Left lung (tissue), 10 donors: ENCODE measurements around the gene PAH. TPM values are rescaled to one million over a fixed set of nuclear protein-coding genes. Genes with fewer than 3 reads are reported as not detected.

Experiments
- ATAC-seq: fragments of 200-7000 bp; cut with Tn5 transposase; one replicate; pipeline ENCODE4 v1.9.1; 2020; ENCODE audit warnings: moderate library complexity
- DNase-seq, 4 donors: peaks; one replicate each; pipeline ENCODE4 v3.0.0-alpha.2; 2013 to 2020
- H3K27ac ChIP-seq, 2 donors: fragments of 200-600 bp; sonication (generic) in 1 of 2; one replicate each; pipeline versions ENCODE4 v1.5.0 to v1.8.0; 2020 to 2021
- H3K27me3 ChIP-seq, 2 donors: fragments of 200-600 bp; sonication (generic) in 1 of 2; one replicate each; pipeline versions ENCODE4 v1.5.0 to v1.8.0; 2020 to 2021
- H3K36me3 ChIP-seq, 2 donors: fragments of 200-600 bp; sonication (generic) in 1 of 2; one replicate each; pipeline versions ENCODE4 v1.5.0 to v1.8.0; 2020 to 2021
- H3K4me1 ChIP-seq, 2 donors: fragments of 200-600 bp; one replicate each; pipeline ENCODE4 v1.8.0; 2021
- H3K4me3 ChIP-seq, 2 donors: fragments of 200-600 bp; sonication (generic) in 1 of 2; one replicate each; pipeline versions ENCODE4 v1.5.0 to v1.8.0; 2020 to 2021; ENCODE audit warnings: mild to moderate bottlenecking in 1 of 2
- H3K9me3 ChIP-seq, 2 donors: fragments of 200-600 bp; sonication (generic) in 1 of 2; one replicate each; pipeline versions ENCODE4 v1.5.0 to v1.8.0; 2020 to 2021
- CTCF ChIP-seq, 2 donors: fragments of 200-600 bp; sonication (generic) in 1 of 2; IDR thresholded peaks; one replicate each; pipeline versions ENCODE4 v1.5.0 to v1.8.0; 2021; ENCODE audit warnings: antibody characterized with exemption in 2 of 2
- intact Hi-C, 2 donors: fragments of 100-400 bp; cut with DNase I; formaldehyde crosslinking; loops; one replicate each; pipeline versions ENCODE4 v1.11.2 to v1.14.2; 2022
- polyA plus RNA-seq, 6 donors: library from polyadenylated mRNA; unstranded; fragments of 120-200 nt; gene quantifications; one replicate each; pipeline ENCODE4 v1.2.1, GENCODE V29; 2013; ENCODE audit not compliant: insufficient read length in 6 of 6
- total RNA-seq, 2 donors: library from RNA; stranded (reverse); fragmentation: NEBNext Ultra II Directional; extraction: Animal tissue kit (Norgen Biotek cat#: 25700); gene quantifications; one replicate each; pipeline ENCODE4 v1.2.1, GENCODE V29; 2021
- donor health status: DM: no; HTN: yes; CAD: no.
- donor health status: DM: no; HTN: no; CAD: no.

PAH gene
- total and polyA plus RNA-seq, 8 donors, result 0.29 to 1.1 (median 0.71) TPM; not detected in 2

GRCh38 chr12:102933168-102933567, 16.1 kb upstream of the PAH start:
- H3K9me3 ChIP-seq, result no peaks in the 10 kb centered on the region
- intact Hi-C loops, result no loop called here
- DNase-seq, result no peak
- no peak overlapping the region for H3K27ac ChIP-seq
- no peak for TF ChIP-seq CTCF (IDR thresholded peaks at IDR 0.05)
- no peak for ATAC-seq
- H3K27me3 ChIP-seq, result no peaks in the 10 kb centered on the region
- H3K4me1 ChIP-seq, result no peaks in the 10 kb centered on the region
- H3K4me3 ChIP-seq, result no peak overlapping the region
- H3K36me3 ChIP-seq, result no peaks in the 10 kb centered on the region

GRCh38 chr12:102927220-102927619, 10.2 kb upstream of the PAH start:
- ATAC-seq, result no peak

GRCh38 chr12:102921240-102921639, 4.2 kb upstream of the PAH start:
- no peaks in the 10 kb centered on the region for H3K4me1 ChIP-seq
- no peak overlapping the region for H3K27ac ChIP-seq
- H3K27me3 ChIP-seq, result peaks cover 0 to 21% of the 10 kb centered on the region in 2 donors
- no peaks in the 10 kb centered on the region for H3K9me3 ChIP-seq
- H3K36me3 ChIP-seq, result no peaks in the 10 kb centered on the region
- TF ChIP-seq CTCF (IDR thresholded peaks at IDR 0.05), result no peak
- no peak overlapping the region for H3K4me3 ChIP-seq
- DNase-seq (no peak), ATAC-seq (no peak)
- intact Hi-C loops, result no loop called here

More at GRCh38 chr12:102927220-102927619, 10.2 kb upstream of the PAH start:
- intact Hi-C loops, result no loop called here
- no peaks in the 10 kb centered on the region for H3K4me1 ChIP-seq
- DNase-seq, result no peak
- H3K36me3 ChIP-seq, result no peaks in the 10 kb centered on the region
- TF ChIP-seq CTCF (IDR thresholded peaks at IDR 0.05), result no peak
- H3K27ac ChIP-seq, result no peak overlapping the region
- H3K9me3 ChIP-seq, result no peaks in the 10 kb centered on the region
- no peaks in the 10 kb centered on the region for H3K27me3 ChIP-seq
- H3K4me3 ChIP-seq, result no peak overlapping the region

- no peak for ATAC-seq
- no peaks in the 10 kb centered on the region for H3K36me3 ChIP-seq
- intact Hi-C loops, result no loop called here
- no peaks in the 10 kb centered on the region for H3K9me3 ChIP-seq
- no peak for DNase-seq
- peaks cover 0 to 21% of the 10 kb centered on the region in 2 donors for H3K27me3 ChIP-seq
- no peak overlapping the region for H3K27ac ChIP-seq
- H3K4me1 ChIP-seq, result no peaks in the 10 kb centered on the region
- H3K4me3 ChIP-seq, result no peak overlapping the region
- TF ChIP-seq CTCF (IDR thresholded peaks at IDR 0.05), result no peak
Measured at GRCh38 chr12:102920271-102920670, 3.2 kb upstream of the PAH start.

GRCh38 chr12:102918840-102919239, 1.8 kb upstream of the PAH start:
- Histone ChIP-seq H3K4me3 (no peak overlapping the region), H3K4me1 (no peaks in the 10 kb centered on the region), H3K27me3 (peaks cover 0 to 21% of the 10 kb centered on the region in 2 donors), H3K36me3 (no peaks in the 10 kb centered on the region), H3K9me3 (no peaks in the 10 kb centered on the region), H3K27ac (no peak overlapping the region)
- intact Hi-C loops, result no loop called here
- DNase-seq (no peak), ATAC-seq (no peak)
- no peak for TF ChIP-seq CTCF (IDR thresholded peaks at IDR 0.05)
